Muscle of arm (tissue), 12 donors: ENCODE data around the gene PER1. TPM values are rescaled to one million over a fixed set of nuclear protein-coding genes. Genes with fewer than 3 reads are reported as not detected.

Experiments
- DNase-seq: peaks from one replicate; pipeline ENCODE4 v3.0.0-alpha.2; 2013
- polyA plus RNA-seq, 12 donors: library from polyadenylated mRNA; unstranded; fragments of 120-200 nt; gene quantifications; one replicate each; pipeline ENCODE4 v1.2.1, GENCODE V29; 2013; ENCODE audit not compliant: insufficient read length in 12 of 12

The PER1 gene
- polyA plus RNA-seq, 12 donors = 27.4 to 159 (median 47.2) TPM; not detected in 1

GRCh38 chr17:8154608-8155155 lies 2.5 kb upstream of the PER1 start:
- peak; percentile 78 for DNase-seq

- DNase-seq = peak; percentile 100
Measured at GRCh38 chr17:8153957-8154607, 1.9 kb upstream of the PER1 start.

- DNase-seq = peak; percentile 92
Measured at GRCh38 chr17:8153525-8153956, 1.3 kb upstream of the PER1 start.

- no peak for DNase-seq
Measured at GRCh38 chr17:8153031-8153451, 837 bp upstream of the PER1 start.

- peak; percentile 90 for DNase-seq
Measured at GRCh38 chr17:8151641-8152111, 528 bp downstream of the PER1 start.

GRCh38 chr17:8151120-8151640 lies 1.0 kb downstream of the PER1 start:
- DNase-seq = peak; percentile 95

- no peak for DNase-seq
Measured at GRCh38 chr17:8150194-8151119, 1.7 kb downstream of the PER1 start.

- DNase-seq = no peak
Measured at GRCh38 chr17:8149419-8150193, 2.6 kb downstream of the PER1 start.

GRCh38 chr17:8148560-8148959 lies 3.6 kb downstream of the PER1 start:
- no peak for DNase-seq

GRCh38 chr17:8147805-8148404 lies 4.3 kb downstream of the PER1 start:
- no peak for DNase-seq

- no peak for DNase-seq
Measured at GRCh38 chr17:8147141-8147804, 4.9 kb downstream of the PER1 start.

GRCh38 chr17:8146381-8147140 lies 5.6 kb downstream of the PER1 start:
- DNase-seq = no peak

GRCh38 chr17:8145811-8146210 lies 6.4 kb downstream of the PER1 start:
- DNase-seq = no peak

GRCh38 chr17:8144401-8145231 lies 7.6 kb downstream of the PER1 start:
- no peak for DNase-seq

GRCh38 chr17:8143581-8144400 lies 8.4 kb downstream of the PER1 start:
- DNase-seq = no peak

- no peak for DNase-seq
Measured at GRCh38 chr17:8142887-8143580, 9.2 kb downstream of the PER1 start.
